Measurements from ENCODE around the gene ATF7.
"Not testable (repeated sequence)": the region's sequence is repeated elsewhere in the genome, so short reads cannot be mapped to it uniquely, and the experiment has no call there.

The ATF7 gene

DNA sequence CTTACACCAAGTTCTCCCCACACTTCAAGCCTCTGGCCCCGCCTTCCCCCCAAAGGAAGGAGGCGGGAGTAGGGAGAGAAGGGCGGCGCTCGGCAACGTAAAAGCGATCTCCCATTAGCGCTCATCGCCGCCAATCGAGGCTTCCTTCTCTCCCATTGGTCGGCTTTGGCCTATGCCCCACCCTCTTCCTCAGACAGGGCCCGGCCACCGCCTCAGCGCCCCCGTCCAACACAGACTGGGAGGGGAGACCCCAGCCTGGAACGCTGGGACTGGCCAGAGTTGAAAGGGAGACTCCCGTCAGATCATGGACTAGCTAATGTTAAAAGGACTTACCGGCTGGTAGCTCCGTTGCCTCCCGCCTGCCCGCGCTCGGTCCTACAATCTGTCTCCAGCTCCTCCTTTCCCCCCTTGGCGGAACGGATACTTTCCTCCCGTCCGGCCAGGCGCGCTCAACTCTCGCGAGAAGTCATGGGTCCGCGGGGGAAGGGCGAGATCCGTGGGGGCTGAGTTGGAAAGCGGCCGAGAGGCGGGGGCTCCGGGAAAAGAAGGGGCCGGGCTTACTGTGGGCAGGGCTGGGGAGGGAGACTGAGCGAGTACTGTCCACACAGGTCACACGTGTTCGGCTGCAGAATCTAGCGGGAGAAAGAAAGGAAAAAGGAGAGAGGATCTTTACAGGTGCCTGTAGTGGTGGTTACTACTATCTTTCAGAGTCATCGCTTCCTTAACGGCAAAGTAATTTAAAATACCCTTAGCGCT is at the start of gene ATF7:
TSS of gene ATF7 (minus strand) at position 437 of the 756 bp plus-strand sequence. CDS start 25,382 bp downstream, outside the sequence.
- peak; percentile 96 to 99 (median 97) for DNase-seq (ENCODE audit: low read depth in 2 of 3, low spot score in 1 of 3)

DNA sequence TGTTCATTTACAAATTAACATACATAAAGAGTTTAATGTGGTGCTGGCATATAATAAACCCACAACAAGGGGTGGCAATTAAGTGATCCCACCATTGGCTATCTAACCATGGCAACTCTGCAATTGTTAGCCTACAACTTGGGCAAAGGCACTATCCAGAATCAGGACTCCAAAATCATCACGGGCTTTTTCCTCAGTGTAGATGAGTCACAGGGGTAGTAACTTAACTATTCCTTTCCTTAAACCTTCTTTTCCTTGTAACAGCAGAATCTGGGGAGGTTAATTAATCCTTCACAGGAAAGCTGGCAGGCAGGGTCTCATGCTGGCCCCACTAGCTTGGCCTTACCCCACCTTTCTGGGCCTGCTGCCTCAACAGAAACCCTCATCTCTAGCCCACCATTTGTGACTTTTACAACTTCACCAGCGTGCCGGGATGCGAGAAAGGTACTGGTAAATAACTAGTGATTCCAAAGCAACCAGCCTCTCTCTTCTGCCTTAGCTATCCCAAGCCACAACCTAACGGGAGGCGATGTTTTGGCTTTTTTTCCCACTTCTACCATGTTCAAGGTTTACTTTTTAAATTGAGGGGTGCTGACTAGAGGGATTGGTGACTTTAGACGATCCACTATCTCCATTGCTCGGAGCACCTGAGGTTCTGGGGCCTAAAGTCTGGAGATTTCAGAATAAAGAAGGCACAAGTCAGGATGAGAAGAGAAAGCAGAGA is 49.0 kb upstream of the ATF7 start:
- DNase-seq (ENCODE audit: low read depth in 2 of 3, low spot score in 1 of 3): no peak

DNA sequence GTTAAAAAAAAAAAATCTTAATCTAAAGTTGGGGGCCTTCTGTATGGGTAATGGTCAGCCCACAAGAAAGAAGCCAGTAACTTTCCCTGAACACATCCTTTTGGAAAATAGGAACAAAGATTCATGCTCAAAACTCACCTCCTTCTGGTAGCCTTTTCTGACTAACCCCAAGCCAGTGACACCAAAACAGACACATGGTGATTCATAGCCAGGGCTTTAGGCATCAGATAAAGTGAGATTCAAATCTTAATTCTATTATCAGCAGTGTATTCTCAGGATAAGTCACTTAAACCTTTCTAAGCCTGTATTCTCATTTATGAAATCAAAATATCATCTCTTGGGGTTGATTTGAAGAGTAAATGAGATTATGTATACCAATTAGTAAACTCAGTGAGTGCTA is 44.8 kb upstream of the ATF7 start:
- no peak for DNase-seq (ENCODE audit: low read depth in 2 of 3, low spot score in 1 of 3)

DNA sequence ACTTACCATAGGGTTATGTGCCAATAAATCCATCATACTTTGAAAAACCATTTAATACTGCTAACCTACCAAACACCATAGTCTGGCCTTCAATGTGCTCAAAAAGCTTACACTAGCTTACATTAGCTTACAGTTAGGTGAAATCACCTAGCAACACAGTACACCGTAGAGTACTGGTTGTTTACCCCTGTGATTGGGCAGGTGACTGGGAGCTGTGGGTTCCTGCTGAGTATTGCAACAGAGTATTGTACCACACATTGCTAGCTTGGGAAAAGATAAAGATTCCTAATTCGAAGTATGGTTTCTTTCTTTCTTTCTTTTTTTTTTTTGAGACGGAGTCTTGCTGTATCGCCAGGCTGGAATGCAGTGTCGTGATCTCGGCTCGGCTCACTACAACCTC is 44.1 kb upstream of the ATF7 start:
- DNase-seq (ENCODE audit: low read depth in 2 of 3, low spot score in 1 of 3): no peak

DNA sequence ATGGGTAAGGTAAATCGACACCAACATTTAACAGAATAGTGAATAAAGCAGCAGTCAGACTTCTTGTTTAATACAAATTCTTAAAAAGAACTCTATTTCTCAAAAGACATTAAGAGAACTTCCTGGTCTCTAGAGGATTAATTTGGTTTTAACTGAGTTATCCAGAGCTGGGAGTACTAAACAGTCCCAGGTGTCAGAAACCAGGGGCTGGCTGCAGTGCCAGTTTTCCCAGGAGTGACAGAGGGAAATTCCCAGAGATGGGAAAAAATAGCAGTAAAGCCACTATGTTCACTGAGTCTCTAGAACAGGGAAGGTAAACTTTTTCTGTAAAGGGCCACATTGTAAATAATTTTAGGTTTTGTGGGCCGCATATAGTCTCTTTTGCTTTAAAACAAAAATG is 40.9 kb upstream of the ATF7 start:
- DNase-seq (ENCODE audit: low read depth in 2 of 3, low spot score in 1 of 3): no peak

DNA sequence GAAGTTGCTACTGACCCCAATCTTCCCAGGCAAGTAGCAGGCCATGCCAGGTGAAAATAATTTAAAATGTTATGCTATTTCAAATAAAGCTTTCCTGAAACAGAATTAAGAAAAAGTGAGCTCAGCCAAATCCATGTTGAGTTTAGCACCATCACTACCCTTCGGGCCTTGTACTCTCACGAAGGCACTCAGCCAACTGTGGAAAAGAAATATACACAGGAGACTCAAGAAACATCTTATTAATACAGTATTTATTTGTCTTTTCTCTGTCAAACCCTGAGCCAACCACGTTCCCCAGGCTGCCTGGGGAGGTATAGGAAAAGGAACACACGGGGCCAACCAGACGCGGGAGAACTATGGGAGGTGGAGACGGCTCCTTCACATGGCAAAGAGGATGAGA is 38.8 kb upstream of the ATF7 start:
- no peak for DNase-seq (ENCODE audit: low read depth in 2 of 3, low spot score in 1 of 3)

DNA sequence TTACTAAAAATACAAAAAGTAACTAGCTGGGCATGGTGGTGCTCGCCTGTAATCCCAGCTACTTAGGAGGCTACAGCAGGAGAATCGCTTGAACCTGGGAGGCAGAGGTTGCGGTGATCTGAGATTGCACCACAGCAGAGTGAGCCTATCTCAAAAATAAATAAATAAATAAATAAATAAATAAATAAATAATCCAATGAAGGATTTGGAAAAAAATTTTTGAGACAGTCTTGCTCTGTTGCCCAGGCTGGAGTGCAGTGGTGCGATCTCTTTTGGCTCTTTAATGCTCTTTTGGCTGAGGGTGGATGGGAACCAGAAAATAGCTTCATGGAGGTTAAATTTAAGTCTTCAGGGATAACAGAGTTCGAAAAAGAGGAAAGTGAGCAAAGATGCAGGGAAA is 38.0 kb upstream of the ATF7 start:
- DNase-seq (ENCODE audit: low read depth in 2 of 3, low spot score in 1 of 3): no peak

DNA sequence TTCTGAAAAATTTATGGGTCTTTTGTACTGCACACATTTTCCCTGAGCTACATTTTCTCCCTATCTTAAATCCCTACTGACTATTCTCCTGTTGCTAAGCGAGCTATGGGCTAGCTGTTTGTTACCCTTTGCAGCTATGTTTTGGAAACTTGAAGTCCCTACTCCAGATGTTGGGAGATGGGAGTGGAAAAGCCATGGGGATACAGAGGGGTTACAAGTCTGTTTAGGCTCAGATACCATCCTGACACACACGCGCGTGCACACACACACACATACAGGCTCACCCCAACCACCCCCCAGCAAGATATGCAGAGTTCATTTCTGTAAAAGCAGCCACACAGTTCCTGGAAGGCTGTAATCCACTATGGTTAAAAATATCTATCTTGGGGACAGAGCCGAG is 33.9 kb upstream of the ATF7 start:
- no peak for DNase-seq (ENCODE audit: low read depth in 2 of 3, low spot score in 1 of 3)

DNA sequence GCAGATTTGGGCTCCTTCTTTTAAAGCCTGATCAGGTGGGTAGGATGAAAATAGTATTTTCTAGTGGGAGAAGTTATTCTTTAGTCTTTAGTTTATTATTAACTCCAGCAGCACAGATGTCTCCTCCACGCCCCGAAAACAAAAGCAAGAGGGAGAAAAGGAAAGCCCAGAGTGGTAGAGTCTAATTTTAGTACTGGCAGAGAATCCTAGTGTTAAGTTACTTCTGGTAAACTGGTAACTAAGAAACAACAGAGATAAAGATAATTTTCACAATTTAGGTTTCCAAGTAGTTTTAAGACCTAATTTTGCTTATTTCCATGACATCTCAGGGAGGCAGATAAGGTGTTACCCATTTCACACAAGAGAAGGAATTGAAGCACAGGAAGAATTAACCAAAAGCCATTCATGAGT is 33.4 kb upstream of the ATF7 start:
- no peak for DNase-seq (ENCODE audit: low read depth in 2 of 3, low spot score in 1 of 3)

DNA sequence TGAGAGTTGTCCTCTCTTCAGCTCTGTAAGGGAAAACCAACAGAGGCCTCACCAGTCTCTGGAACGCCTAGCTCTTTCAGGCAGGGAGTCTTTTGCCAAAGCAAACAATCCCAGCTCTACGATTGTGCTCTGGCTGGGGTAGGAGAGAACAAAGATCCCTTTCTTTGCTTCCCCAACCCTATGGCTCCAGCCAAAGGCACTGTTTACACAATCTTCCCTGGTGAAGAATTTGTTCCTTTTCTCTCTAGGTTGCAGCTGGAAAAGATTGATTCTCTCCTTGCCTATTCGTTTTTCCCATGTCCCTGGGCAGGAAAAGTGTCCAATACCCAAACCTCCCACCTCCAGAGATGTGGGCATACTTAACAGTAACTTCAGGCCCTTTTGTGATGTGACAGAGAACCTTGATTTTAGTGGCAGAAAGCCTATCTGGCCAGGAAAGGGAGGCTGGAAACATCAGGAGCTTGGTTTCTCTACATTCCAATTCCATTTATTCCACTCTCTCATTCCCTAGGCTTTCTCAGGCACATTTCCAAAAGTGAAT is 32.9 kb upstream of the ATF7 start:
- DNase-seq (ENCODE audit: low read depth in 2 of 3, low spot score in 1 of 3): no peak

DNA sequence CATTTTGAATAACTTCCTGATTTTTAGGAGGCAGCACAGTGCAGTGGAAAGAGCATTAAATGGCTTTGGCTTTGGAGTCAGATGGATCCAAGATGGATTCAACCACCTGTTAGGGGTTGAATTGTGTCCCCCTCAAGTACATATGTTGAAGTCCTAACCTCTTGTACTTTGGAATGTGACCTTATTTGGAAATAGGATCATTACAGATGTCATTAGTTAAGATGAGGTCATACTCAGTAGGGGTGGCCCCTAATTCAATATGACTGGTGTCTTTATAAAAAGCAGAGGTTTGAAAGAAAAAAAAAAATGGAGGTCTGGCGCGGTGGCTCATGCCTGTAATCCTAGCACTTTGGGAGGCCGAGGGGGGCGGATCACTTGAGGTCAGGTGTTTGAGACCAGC is 30.9 kb upstream of the ATF7 start:
- DNase-seq (ENCODE audit: low read depth in 2 of 3, low spot score in 1 of 3): no peak

DNA sequence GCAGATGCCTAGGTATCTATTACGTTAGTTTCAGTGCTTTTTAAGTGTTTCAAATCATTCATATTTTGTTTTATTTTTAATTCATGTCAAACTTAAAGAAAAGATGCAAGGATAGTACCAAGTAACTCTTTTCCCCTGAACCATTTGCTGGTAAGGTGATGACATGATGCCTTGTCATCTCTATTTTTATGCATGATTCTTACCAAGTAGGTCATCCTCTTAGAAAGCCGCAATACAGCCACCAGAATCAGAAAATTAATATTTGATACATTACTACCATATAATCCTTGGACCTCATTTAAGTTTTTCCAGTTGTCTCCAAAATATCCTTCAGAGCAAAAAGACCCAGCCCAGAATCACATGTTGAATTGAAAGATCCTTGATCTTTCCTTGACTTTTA is 27.4 kb upstream of the ATF7 start:
- no peak for DNase-seq (ENCODE audit: low read depth in 2 of 3, low spot score in 1 of 3)

DNA sequence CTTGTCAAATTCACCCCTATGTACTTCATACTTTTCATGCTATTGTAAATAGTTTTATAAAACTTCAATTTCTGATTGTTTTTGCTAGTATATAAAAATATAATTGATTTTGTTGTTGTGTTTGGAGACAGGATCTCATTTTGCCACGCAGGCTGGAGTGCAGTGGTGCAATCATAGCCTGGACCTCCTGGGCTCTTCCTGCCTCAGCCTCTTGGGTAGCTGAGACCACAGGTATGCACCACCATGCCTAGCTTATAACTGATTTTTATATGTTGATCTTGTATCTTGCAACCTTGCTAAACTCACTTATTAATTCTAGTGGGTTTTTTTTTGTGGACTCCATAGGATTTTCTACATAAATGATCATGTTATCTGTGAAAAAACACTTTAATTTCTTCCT is 26.2 kb upstream of the ATF7 start:
- no peak for DNase-seq (ENCODE audit: low read depth in 2 of 3, low spot score in 1 of 3)

DNA sequence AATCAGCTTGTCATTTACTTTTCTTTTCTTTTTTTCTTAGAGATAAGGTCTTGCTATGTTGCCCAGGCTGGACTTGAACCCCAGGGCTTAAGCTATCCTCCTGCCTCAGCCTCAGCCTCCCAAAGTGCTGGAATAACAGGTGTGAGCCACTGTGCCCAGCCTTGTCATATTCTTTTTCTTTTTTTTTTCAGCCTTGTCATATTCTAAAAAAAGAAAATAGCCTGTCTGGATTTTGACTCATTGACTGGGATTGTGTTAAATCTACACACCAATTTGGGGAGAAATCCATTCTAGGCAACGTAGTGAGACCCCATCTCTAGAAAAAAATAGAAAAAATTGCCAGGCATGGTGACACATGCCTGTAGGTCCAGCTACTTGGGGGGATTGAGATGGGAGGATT is 25.6 kb upstream of the ATF7 start:
- DNase-seq (ENCODE audit: low read depth in 2 of 3, low spot score in 1 of 3): no peak

DNA sequence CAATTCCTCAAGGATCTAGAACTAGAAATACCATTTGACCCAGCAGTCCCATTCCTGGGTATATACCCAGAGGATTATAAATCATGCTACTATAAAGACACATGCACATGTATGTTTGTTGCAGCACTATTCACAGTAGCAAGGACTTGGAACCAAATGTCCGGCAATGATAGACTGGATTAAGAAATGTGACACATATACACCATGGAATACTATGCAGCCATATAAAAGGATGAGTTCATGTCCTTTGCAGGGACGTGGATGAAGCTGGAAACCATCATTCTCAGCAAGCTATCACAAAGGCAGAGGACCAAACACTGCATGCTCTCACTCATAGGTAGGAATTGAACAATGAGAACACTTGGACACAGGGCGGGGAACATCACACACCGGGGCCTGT is 20.1 kb upstream of the ATF7 start:
- not testable (repeated sequence) for DNase-seq (ENCODE audit: low read depth in 2 of 3, low spot score in 1 of 3)

DNA sequence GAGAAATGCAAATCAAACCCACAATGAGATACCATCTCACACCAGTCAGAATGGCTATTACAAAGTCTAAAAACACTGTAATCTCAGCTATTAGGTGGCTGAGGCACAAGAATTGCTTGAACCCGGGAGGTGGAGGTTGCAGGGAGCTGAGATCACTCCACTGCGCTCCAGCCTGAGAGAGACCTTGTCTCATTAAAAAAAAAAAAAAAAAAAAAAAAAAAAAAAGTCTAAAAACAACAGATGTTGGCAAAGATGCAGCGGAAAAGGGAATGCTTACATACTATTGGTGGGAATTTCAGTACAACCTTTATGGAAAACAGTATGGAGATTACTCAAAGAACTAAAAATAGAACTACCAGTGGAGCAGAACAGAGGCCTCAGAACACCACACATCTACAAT is 19.0 kb upstream of the ATF7 start:
- DNase-seq (ENCODE audit: low read depth in 2 of 3, low spot score in 1 of 3): no peak

DNA sequence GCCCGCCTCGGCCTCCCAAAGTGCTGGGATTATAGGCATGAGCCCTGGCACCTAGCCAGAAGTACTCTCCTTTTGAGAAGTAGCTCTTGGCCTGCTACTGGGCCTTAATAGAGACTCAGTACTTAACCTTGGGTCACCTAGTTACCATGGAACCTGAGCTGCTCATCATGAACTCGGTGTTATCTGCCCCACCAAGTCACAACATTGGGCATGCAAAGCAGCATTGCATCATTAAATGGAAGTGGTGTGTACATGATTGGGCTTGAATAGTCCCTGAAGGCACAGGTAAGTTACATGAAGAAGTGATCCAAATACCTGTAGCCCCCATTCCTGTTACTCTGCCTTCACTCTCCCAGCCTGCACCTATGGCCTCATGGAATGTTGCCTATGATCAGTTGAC is 18.0 kb upstream of the ATF7 start:
- no peak for DNase-seq (ENCODE audit: low read depth in 2 of 3, low spot score in 1 of 3)

DNA sequence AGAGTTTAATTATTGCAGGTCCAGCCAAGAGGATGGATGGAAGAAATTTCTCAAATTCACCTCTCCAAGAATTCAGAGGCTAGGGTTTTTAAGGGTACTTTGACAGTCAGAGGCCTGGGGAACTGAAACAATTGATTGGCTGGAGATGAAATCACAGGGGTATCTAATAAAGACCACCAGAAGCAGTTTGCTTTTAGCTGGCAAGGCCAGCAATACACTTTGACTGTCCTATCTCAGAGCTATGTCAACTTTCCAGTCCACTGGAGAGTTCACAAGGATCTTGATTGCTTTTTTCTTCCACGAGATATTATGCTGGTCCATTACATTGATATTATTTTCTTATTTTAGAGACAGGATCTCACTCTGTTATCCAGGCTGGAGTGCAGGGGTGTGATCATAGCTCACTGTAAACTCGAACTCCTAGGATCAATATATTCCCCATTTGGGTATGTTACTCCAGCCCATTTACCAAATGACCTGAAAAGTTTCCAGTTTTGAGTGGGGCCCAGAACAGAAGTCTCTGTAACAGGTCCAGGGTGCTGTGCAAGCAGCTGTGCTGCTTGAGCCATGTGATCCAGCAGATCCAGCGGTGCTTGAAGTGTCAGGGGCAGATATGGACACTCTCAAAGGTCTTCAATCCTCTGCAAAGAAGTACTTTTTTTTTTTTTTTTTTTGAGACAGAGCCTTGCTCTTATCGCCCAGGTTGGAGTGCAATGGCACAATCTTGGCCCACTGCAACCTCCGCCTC is 17.2 kb upstream of the ATF7 start:
- no peak for DNase-seq (ENCODE audit: low read depth in 2 of 3, low spot score in 1 of 3)

DNA sequence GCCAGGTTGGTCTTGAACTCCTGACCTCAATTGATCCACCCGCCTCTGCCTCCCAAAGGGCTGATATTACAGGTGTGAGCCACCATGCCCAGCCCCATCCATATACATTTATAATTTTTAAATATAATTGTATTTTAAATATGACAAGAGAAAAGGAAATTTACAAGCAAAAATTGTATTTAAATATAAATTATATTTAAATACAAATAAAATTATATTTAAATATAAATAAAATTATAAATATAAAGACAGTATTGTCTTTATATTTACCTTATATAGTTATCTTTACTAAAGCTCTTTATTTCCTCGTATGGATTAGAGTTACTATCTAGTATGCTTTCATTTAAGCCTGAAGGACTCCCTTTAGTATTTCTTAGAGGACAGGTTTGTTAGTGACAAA is 11.9 kb upstream of the ATF7 start:
- DNase-seq (ENCODE audit: low read depth in 2 of 3, low spot score in 1 of 3): no peak

DNA sequence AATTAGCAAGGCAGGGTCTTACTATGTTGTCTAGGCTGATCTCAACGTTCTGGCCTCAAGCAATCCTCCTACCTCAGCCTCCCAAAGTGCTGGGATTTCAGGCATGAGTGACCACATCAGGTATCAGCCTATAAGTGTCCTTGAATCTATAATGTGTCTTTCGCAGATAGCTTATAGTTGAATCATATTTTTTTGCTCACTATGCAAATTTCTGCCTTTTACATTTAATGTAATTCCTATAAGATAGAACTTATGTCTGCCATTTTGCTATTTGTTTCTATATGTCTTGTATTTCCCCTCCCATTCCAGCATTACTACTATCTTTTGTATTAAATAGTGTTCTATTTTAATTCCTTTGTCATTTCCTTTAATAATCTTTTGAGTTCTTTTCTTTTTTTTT is 10.5 kb upstream of the ATF7 start:
- DNase-seq (ENCODE audit: low read depth in 2 of 3, low spot score in 1 of 3): no peak

DNA sequence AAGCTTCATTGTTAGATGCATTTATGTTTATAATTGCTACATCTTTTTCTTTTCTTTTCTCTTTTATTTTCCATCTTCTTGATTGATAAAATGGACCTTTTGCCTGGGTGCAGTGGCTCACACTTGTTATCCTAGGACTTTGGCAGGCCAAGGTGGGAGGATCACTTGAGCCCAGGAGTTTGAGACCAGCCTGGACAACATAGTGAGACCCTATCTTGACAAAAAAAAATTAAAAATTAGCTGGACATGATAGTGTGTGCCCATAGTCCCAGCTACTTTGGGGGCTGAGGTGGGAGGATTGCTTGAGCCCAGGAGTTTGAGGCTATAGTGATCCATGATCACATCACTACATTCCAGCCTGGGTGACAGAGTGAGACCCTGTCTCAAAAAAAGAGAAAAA is 9.5 kb upstream of the ATF7 start:
- DNase-seq (ENCODE audit: low read depth in 2 of 3, low spot score in 1 of 3): not testable (repeated sequence)

DNA sequence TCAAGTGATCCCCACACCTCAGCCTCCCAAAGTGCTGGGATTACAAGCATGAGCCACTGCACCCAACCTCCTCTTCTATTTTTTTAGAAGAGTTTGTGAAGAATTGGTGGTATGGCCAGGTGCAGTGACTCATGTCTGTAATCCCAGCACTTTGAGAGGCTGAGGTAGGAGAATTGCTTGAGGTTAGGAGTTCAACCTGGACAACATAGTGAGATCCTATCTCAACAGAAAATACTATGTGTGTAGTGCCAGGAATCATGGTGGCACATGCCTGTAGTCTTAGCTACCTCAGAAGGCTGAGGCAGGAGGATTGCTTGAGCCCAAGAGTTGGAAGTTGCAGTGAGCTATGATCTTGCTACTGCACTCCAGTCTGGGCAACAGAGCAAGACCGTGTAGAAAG is 5.5 kb upstream of the ATF7 start:
- no peak for DNase-seq (ENCODE audit: low read depth in 2 of 3, low spot score in 1 of 3)

Measured in stimulated activated CD4-positive, alpha-beta T cell treated with anti-CD3 and anti-CD28 coated beads, Interleukin-12 subunit alpha, Interleukin-12 subunit beta, amount 100 ng/mL, for 48 hours (primary cell).